ENCODE results near the gene PHIP.

- TF ChIP-seq CTCF (IDR thresholded peaks at IDR 0.05) (no peak), POLR2A (IDR thresholded peaks at IDR 0.05) (no peak)
These were observed 73.8 kb downstream of the PHIP start for GRCh38 chr6:79004239-79004638.
